AG04450 (cell line): ENCODE data around the gene SPI1. TPM values are rescaled to one million over a fixed set of nuclear protein-coding genes. Genes with fewer than 3 reads are reported as not detected.

ENCODE experiments used
- CTCF ChIA-PET: fragments of 300-600, 350-600 bp; formaldehyde crosslinking; extraction: SDS; loops from one replicate; lab custom pipeline; 2022; ENCODE audit warnings: antibody characterized with exemption, inconsistent platforms; lab: Charles Lee
- POLR2A ChIA-PET: fragments of 350-600 bp; formaldehyde crosslinking; extraction: SDS; loops from one replicate; lab custom pipeline; 2021; ENCODE audit warnings: antibody characterized with exemption, inconsistent platforms; lab: Yijun Ruan, JAX
- DNase-seq: peaks from one replicate; pipeline ENCODE4 v3.0.0-alpha.2; 2011; ENCODE audit warnings: low read depth, low spot score
- H3K27ac ChIP-seq: one replicate; pipeline ENCODE4 v1.5.1; 2012; ENCODE audit warnings: low read depth, low read length, control low read depth
- H3K27me3 ChIP-seq: one replicate; pipeline ENCODE4 v1.6.0; 2012; ENCODE audit warnings: low read length; ENCODE audit not compliant: control insufficient read depth, insufficient read depth
- H3K4me3 ChIP-seq: 2 replicates; pipeline ENCODE4 v1.5.1; 2011; ENCODE audit warnings: mild to moderate bottlenecking, low read depth, low read length, control low read depth
- H3K9me3 ChIP-seq: 2 replicates; pipeline ENCODE4 v1.5.1; 2012; ENCODE audit warnings: low read length; ENCODE audit not compliant: control insufficient read depth, insufficient read depth
- CTCF ChIP-seq: IDR thresholded peaks from 2 replicates; pipeline ENCODE4 v1.5.1; 2011; ENCODE audit warnings: low read depth, low read length, control low read depth, inconsistent platforms
- polyA minus RNA-seq: library from RNA; depleted of rRNA, polyadenylated mRNA; stranded (reverse); fragments of >200 nt; gene quantifications from 2 replicates; pipeline ENCODE4 v1.2.3, GENCODE V29; 2011; rRNA and poly(A)+ RNA removed
- polyA plus RNA-seq: library from polyadenylated mRNA; depleted of rRNA; stranded (reverse); fragments of >200 nt; gene quantifications from 2 replicates; pipeline ENCODE4 v1.2.3, GENCODE V29; 2011; rRNA removed

The SPI1 gene
- polyA plus RNA-seq: not detected in 2 replicates
- polyA minus RNA-seq: not detected in 2 replicates

- TF ChIP-seq CTCF: no peak
- H3K27me3 ChIP-seq: no peaks in the 10 kb centered on the region
- DNase-seq: no peak
- no peak within 1 kb of the TSS for H3K27ac ChIP-seq
- POLR2A ChIA-PET: no interaction called here
- H3K9me3 ChIP-seq: no peaks in the 10 kb centered on the region; the same call in 1 of the 2 replicates
- CTCF ChIA-PET: no interaction called here
- no peak within 1 kb of the TSS for H3K4me3 ChIP-seq
Observed at GRCh38 chr11:47378010-47378835, at the start of gene SPI1. Gene SPI1 (minus strand): TSS chr11:47378547. CDS start chr11:47378353, 194 bp downstream.

DNA sequence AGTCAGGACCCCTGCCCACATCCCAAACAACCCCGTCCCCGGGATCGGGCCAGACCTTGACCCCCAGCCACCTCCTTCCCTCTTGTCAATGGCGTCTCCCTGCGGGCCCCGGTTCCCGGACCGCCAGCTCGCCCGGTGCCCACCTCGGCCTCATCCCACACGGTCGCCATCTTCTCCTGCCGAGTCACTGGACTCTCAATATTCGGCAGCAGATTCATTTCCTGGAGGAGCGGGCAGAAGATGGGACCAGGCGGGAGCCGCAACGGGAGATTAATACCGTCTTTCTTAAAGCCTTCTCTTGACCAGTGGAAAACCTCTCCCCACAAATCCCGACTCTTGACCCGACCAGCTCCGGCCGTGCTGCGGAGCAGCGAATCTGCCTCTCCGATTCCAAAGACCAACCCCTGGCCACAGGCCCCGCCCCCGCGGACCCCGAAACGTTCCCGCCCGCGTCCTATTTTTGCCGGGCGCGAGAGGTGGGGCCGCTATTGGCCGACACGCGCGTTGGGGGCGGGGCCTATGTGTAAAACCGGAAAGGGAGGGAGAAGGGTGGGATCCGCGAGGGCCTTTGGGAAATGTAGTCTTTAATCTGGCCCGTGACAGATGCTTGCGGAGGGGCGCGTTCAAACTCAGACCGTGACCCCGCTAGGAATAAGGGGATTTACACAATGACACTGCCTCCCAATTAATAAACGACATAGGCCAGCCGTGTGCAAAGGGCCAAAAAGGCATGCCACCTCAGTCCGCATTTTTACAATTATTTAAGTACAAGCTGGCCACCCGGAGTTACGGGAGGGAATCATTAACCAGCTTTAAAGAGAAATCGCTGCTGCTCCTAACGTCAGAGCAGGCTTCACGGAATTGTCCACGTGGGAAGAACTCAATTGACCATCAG is 48.0 kb upstream of the SPI1 start, which contains the start of gene PSMC3:
Gene PSMC3 (minus strand): TSS at position 378 of the 895 bp plus-strand sequence. CDS start 160 bp downstream, at position 218.
- Histone ChIP-seq H3K27me3 (no peaks in the 10 kb centered on the region), H3K9me3 (no peaks in the 10 kb centered on the region; the same call in 1 of the 2 replicates), H3K27ac (peak within 1 kb of the TSS; percentile 89), H3K4me3 (peak within 1 kb of the TSS; percentile 94)
- TF ChIP-seq CTCF: no peak
- CTCF ChIA-PET: interaction anchor here (0.7 to 1.7 kb wide), 3 partner anchors 14 to 127 kb away, joined by 4 to 7 read pairs (median 6); partner anchors contain the start of gene CELF1
- peak; percentile 87 for DNase-seq
- POLR2A ChIA-PET: interaction anchor here (1.0 to 2.0 kb wide), 5 partner anchors 10 to 27 kb away, joined by 4 to 22 read pairs (median 7); partner anchors contain the start of gene SLC39A13

DNA sequence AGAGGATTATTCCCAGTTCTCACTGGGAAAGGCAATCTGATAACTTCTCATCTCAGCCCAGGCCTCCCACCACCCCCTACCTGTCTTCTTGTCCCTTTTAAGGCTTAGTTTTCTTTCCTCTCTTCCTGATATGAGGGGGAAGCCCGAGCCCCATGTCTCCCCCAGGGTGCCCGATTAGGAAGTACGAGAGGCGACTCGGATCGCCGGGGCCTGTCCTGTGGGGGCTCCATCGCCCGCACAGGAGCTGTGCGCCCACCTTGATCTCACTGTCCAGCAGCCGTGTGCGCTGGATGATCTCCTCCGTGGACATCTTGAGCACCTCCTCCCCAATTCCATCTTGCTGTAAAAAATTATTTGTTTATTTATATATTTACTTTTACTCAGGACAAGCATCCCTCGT is 47.3 kb upstream of the SPI1 start:
- POLR2A ChIA-PET: interaction anchor here (0.7 to 2.0 kb wide), 5 partner anchors 9 to 260 kb away, joined by 4 to 22 read pairs (median 7); partner anchors contain the start of gene SLC39A13
- H3K9me3 ChIP-seq: no peaks in the 10 kb centered on the region; the same call in 1 of the 2 replicates
- H3K4me3 ChIP-seq: peak overlapping the region; percentile 94
- peak overlapping the region; percentile 89 for H3K27ac ChIP-seq
- CTCF ChIA-PET: interaction anchor here (0.9 to 2.1 kb wide), 3 partner anchors 13 to 52 kb away, joined by 3 to 8 read pairs (median 7); no protein-coding TSS in a partner anchor
- no peaks in the 10 kb centered on the region for H3K27me3 ChIP-seq
- no peak for DNase-seq
- no peak for TF ChIP-seq CTCF

GRCh38 chr11:47418454-47419259 is 40.3 kb upstream of the SPI1 start:
- Histone ChIP-seq H3K27me3 (no peaks in the 10 kb centered on the region), H3K27ac (peak overlapping the region; percentile 39), H3K4me3 (no peak overlapping the region), H3K9me3 (no peaks in the 10 kb centered on the region)
- CTCF ChIA-PET: interaction anchor here (1.1 kb wide), 1 partner anchor 36 kb away, joined by 4 read pairs; no protein-coding TSS in a partner anchor
- POLR2A ChIA-PET: interaction anchor here (0.6 to 2.9 kb wide), 2 partner anchors 10 to 137 kb away, joined by 9 to 13 read pairs; partner anchors contain the start of gene SLC39A13
- no peak for TF ChIP-seq CTCF
- DNase-seq: no peak
